ENCODE data around the gene TRIM75. TPM values are rescaled to one million over a fixed set of nuclear protein-coding genes. Genes with fewer than 3 reads are reported as not detected.
A peak's percentile ranks its signal among the peaks of the same experiment; 100 is the strongest.
"Not testable (repeated sequence)": the region's sequence is repeated elsewhere in the genome, so short reads cannot be mapped to it uniquely, and the experiment has no call there.

The TRIM75 gene
- not detected for total RNA-seq

- intact Hi-C loops (cut with DNase I, micrococcal nuclease): no loop called here
- Mint-ChIP-seq H3K36me3 (ENCODE audit: low read depth) (no peaks in the 10 kb centered on the region), H3K27me3 (no peaks in the 10 kb centered on the region), H3K4me3 (no peak within 1 kb of the TSS), H3K4me1 (no peaks in the 10 kb centered on the region), H3K9me3 (ENCODE audit: low read depth) (no peaks in the 10 kb centered on the region), H3K27ac (no peak within 1 kb of the TSS)
- ATAC-seq (no peak), DNase-seq (no peak)
- ChIA-PET CTCF (interaction anchor here (0.7 kb wide), 1 partner anchor 404 kb away, joined by 3 read pairs; no protein-coding TSS in a partner anchor), POLR2A (no interaction called here)
Observed at GRCh38 chr4:165053645-165054044, at the start of gene TRIM75. Gene TRIM75, plus strand, starts transcription at chr4:165053866. Its CDS starts 5,282 bp downstream, at chr4:165059148.

GRCh38 chr4:165005352-165005925 is 48.2 kb upstream of the TRIM75 start:
- ChIA-PET POLR2A (no interaction called here), CTCF (no interaction called here)
- intact Hi-C loops (cut with DNase I, micrococcal nuclease): no loop called here
- Mint-ChIP-seq H3K36me3 (ENCODE audit: low read depth) (no peaks in the 10 kb centered on the region), H3K4me3 (no peak overlapping the region), H3K27ac (no peak overlapping the region), H3K27me3 (peaks cover 10% of the 10 kb centered on the region), H3K4me1 (peaks cover 11% of the 10 kb centered on the region), H3K9me3 (ENCODE audit: low read depth) (no peaks in the 10 kb centered on the region)
- DNase-seq (no peak), ATAC-seq (no peak)

GRCh38 chr4:165006456-165006855 is 47.2 kb upstream of the TRIM75 start:
- H3K4me3 Mint-ChIP-seq: no peak overlapping the region
- CTCF ChIA-PET: no interaction called here
- POLR2A ChIA-PET: no interaction called here
- H3K9me3 Mint-ChIP-seq (ENCODE audit: low read depth): no peaks in the 10 kb centered on the region
- DNase-seq: no peak
- H3K27ac Mint-ChIP-seq: no peak overlapping the region
- H3K27me3 Mint-ChIP-seq: peaks cover 13% of the 10 kb centered on the region
- no peak for ATAC-seq
- intact Hi-C loops (cut with DNase I, micrococcal nuclease): no loop called here
- H3K4me1 Mint-ChIP-seq: peaks cover 11% of the 10 kb centered on the region
- no peaks in the 10 kb centered on the region for H3K36me3 Mint-ChIP-seq (ENCODE audit: low read depth)

GRCh38 chr4:165006886-165007285 is 46.8 kb upstream of the TRIM75 start:
- Mint-ChIP-seq H3K27me3 (peaks cover 14% of the 10 kb centered on the region), H3K9me3 (ENCODE audit: low read depth) (no peaks in the 10 kb centered on the region), H3K4me1 (peaks cover 11% of the 10 kb centered on the region), H3K27ac (no peak overlapping the region), H3K4me3 (no peak overlapping the region), H3K36me3 (ENCODE audit: low read depth) (no peaks in the 10 kb centered on the region)
- CTCF ChIA-PET: no interaction called here
- no peak for DNase-seq
- intact Hi-C loops (cut with DNase I, micrococcal nuclease): no loop called here
- POLR2A ChIA-PET: no interaction called here
- no peak for ATAC-seq

- POLR2A ChIA-PET: no interaction called here
- Mint-ChIP-seq H3K9me3 (ENCODE audit: low read depth) (no peaks in the 10 kb centered on the region), H3K4me3 (no peak overlapping the region), H3K36me3 (ENCODE audit: low read depth) (no peaks in the 10 kb centered on the region), H3K27ac (no peak overlapping the region), H3K27me3 (peaks cover 21% of the 10 kb centered on the region), H3K4me1 (peaks cover 11% of the 10 kb centered on the region)
- intact Hi-C loops (cut with DNase I, micrococcal nuclease): loop anchor here in 1 of 2 experiments (1.0 kb wide), 1 partner anchor 53 kb away; no protein-coding TSS in a partner anchor
- DNase-seq (peak; percentile 53), ATAC-seq (peak; percentile 93)
- CTCF ChIA-PET: no interaction called here
Observed at GRCh38 chr4:165009493-165010227, 44.0 kb upstream of the TRIM75 start.

- H3K9me3 Mint-ChIP-seq (ENCODE audit: low read depth): no peaks in the 10 kb centered on the region
- intact Hi-C loops (cut with DNase I, micrococcal nuclease): no loop called here
- no peaks in the 10 kb centered on the region for H3K36me3 Mint-ChIP-seq (ENCODE audit: low read depth)
- ATAC-seq: no peak
- ChIA-PET POLR2A (no interaction called here), CTCF (interaction anchor here (1.1 kb wide), 1 partner anchor 240 kb away, joined by 3 read pairs; no protein-coding TSS in a partner anchor)
- DNase-seq: no peak
- H3K4me1 Mint-ChIP-seq: peaks cover 11% of the 10 kb centered on the region
- H3K27ac Mint-ChIP-seq: no peak overlapping the region
- peaks cover 21% of the 10 kb centered on the region for H3K27me3 Mint-ChIP-seq
- H3K4me3 Mint-ChIP-seq: no peak overlapping the region
Observed at GRCh38 chr4:165010487-165010886, 43.2 kb upstream of the TRIM75 start.

GRCh38 chr4:165010991-165011390 is 42.7 kb upstream of the TRIM75 start:
- intact Hi-C loops (cut with DNase I, micrococcal nuclease): no loop called here
- DNase-seq: no peak
- peaks cover 11% of the 10 kb centered on the region for H3K4me1 Mint-ChIP-seq
- H3K9me3 Mint-ChIP-seq (ENCODE audit: low read depth): no peaks in the 10 kb centered on the region
- CTCF ChIA-PET: interaction anchor here (1.1 kb wide), 1 partner anchor 241 kb away, joined by 3 read pairs; no protein-coding TSS in a partner anchor
- H3K27me3 Mint-ChIP-seq: peaks cover 21% of the 10 kb centered on the region
- no peak overlapping the region for H3K27ac Mint-ChIP-seq
- ATAC-seq: no peak
- H3K36me3 Mint-ChIP-seq (ENCODE audit: low read depth): no peaks in the 10 kb centered on the region
- POLR2A ChIA-PET: no interaction called here
- H3K4me3 Mint-ChIP-seq: no peak overlapping the region

- ATAC-seq (no peak), DNase-seq (no peak)
- Mint-ChIP-seq H3K4me3 (no peak overlapping the region), H3K36me3 (ENCODE audit: low read depth) (no peaks in the 10 kb centered on the region), H3K4me1 (peaks cover 11% of the 10 kb centered on the region), H3K27ac (no peak overlapping the region), H3K9me3 (ENCODE audit: low read depth) (no peaks in the 10 kb centered on the region), H3K27me3 (peaks cover 21% of the 10 kb centered on the region)
- intact Hi-C loops (cut with DNase I, micrococcal nuclease): no loop called here
- ChIA-PET POLR2A (no interaction called here), CTCF (interaction anchor here (1.1 kb wide), 1 partner anchor 241 kb away, joined by 3 read pairs; no protein-coding TSS in a partner anchor)
Observed at GRCh38 chr4:165011403-165011802, 42.3 kb upstream of the TRIM75 start.

- Mint-ChIP-seq H3K9me3 (ENCODE audit: low read depth) (no peaks in the 10 kb centered on the region), H3K27me3 (peaks cover 15% of the 10 kb centered on the region), H3K4me1 (peaks cover 11% of the 10 kb centered on the region), H3K4me3 (no peak overlapping the region), H3K27ac (no peak overlapping the region), H3K36me3 (ENCODE audit: low read depth) (no peaks in the 10 kb centered on the region)
- intact Hi-C loops (cut with DNase I, micrococcal nuclease): no loop called here
- CTCF ChIA-PET: no interaction called here
- ATAC-seq (no peak), DNase-seq (no peak)
- POLR2A ChIA-PET: no interaction called here
Observed at GRCh38 chr4:165013691-165014090, 40.0 kb upstream of the TRIM75 start.

- no peaks in the 10 kb centered on the region for H3K36me3 Mint-ChIP-seq (ENCODE audit: low read depth)
- peaks cover 6% of the 10 kb centered on the region for H3K27me3 Mint-ChIP-seq
- no peak overlapping the region for H3K27ac Mint-ChIP-seq
- POLR2A ChIA-PET: no interaction called here
- ATAC-seq (peak; percentile 33), DNase-seq (no peak)
- intact Hi-C loops (cut with DNase I, micrococcal nuclease): no loop called here
- CTCF ChIA-PET: no interaction called here
- H3K9me3 Mint-ChIP-seq (ENCODE audit: low read depth): no peaks in the 10 kb centered on the region
- H3K4me1 Mint-ChIP-seq: no peaks in the 10 kb centered on the region
- no peak overlapping the region for H3K4me3 Mint-ChIP-seq
Observed at GRCh38 chr4:165016971-165017370, 36.7 kb upstream of the TRIM75 start.

- H3K27ac Mint-ChIP-seq; POLR2A ChIA-PET; H3K9me3 Mint-ChIP-seq (ENCODE audit: low read depth); H3K4me3 Mint-ChIP-seq; ATAC-seq; intact Hi-C loops (cut with DNase I, micrococcal nuclease); DNase-seq; H3K27me3 Mint-ChIP-seq; H3K36me3 Mint-ChIP-seq (ENCODE audit: low read depth); H3K4me1 Mint-ChIP-seq; CTCF ChIA-PET: not testable (repeated sequence)
Observed at GRCh38 chr4:165019995-165020394, 33.7 kb upstream of the TRIM75 start.

- H3K4me3 Mint-ChIP-seq; POLR2A ChIA-PET; H3K4me1 Mint-ChIP-seq; H3K9me3 Mint-ChIP-seq (ENCODE audit: low read depth); CTCF ChIA-PET; H3K36me3 Mint-ChIP-seq (ENCODE audit: low read depth); H3K27me3 Mint-ChIP-seq; ATAC-seq; DNase-seq; H3K27ac Mint-ChIP-seq; intact Hi-C loops (cut with DNase I, micrococcal nuclease): not testable (repeated sequence)
Observed at GRCh38 chr4:165025782-165026181, 27.9 kb upstream of the TRIM75 start.

Measured in activated CD4-positive, alpha-beta T cell treated with anti-CD3 and anti-CD28 coated beads for 36 hours (primary cell).